ENCODE data around the gene NACAD.

Gene NACAD

DNA sequence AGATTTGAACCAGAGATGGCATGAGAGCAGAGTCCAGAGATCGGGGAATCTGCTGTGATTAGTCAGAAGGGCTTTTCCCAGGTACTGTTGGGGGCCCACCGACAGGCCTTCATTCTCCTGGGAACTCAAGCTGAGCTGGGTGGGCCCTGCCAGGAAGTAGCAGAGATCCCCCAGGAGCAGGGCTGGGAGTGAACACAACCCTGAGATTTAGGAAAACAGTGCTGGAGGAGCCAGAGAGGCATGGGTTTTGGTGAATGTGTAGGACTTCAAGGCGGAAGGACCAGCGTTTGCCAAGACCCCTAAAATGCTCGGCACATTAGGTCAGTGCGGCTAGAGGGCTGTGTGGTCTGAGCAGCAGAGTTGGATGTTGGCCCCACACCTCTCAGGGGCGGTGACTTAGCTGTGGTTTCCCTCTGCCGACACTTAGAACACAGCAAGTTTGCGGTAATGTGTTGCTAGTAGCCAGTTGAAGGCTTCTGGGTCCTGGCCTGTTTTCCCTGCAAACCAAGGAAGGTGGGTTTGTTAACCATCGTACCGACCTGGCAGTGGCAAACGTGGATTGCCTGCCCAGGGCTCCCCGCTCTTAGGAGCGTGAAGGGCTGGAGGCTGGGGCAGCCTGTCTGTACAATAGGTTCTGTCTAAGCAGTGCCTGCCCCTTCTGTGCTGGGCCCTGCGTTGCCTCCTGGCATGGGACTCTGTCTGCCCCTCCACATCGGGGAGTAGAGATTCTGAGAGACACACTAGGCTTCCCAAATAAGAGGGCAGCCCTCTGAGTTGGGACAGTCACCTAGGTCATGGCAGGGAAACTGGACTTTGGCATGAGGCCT, 14.0 kb downstream of the NACAD start:
- DNase-seq (ENCODE audit: low spot score), result no peak

DNA sequence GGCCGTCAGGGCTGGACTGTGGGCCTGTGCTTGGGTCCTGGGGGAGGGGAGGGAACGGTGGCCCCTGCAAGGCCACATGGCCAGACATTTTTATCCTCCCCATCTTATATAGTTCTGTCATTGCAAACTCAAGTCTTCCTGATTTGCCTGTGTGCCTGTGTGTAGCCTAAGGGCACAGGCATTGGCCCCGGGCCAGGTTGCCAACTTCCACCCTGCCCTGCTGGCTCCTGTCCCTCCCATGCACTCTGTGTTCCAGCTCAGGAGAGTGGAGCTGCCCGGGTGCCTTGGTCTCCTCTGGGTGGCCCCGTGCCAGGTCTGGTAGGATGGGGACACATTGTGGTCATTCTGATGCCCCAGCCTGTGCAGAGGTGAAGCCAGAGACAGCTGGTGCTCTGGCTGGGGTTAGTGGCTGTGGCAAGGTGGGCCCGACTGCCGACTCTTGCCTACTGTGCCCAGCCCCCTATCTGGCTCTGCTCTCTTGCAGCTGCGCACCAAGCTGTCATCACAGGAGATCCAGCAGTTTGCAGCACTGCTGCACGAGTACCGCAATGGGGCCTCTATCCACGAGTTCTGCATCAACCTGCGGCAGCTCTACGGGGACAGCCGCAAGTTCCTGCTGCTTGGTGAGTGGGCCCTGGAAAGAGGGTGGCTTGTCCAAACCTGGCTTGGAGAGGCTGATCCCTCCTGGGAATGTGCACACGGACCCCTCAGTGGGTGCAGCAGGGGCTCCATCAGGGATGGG, 14.8 kb downstream of the NACAD start:
- peak; percentile 12 for DNase-seq (ENCODE audit: low spot score)

DNA sequence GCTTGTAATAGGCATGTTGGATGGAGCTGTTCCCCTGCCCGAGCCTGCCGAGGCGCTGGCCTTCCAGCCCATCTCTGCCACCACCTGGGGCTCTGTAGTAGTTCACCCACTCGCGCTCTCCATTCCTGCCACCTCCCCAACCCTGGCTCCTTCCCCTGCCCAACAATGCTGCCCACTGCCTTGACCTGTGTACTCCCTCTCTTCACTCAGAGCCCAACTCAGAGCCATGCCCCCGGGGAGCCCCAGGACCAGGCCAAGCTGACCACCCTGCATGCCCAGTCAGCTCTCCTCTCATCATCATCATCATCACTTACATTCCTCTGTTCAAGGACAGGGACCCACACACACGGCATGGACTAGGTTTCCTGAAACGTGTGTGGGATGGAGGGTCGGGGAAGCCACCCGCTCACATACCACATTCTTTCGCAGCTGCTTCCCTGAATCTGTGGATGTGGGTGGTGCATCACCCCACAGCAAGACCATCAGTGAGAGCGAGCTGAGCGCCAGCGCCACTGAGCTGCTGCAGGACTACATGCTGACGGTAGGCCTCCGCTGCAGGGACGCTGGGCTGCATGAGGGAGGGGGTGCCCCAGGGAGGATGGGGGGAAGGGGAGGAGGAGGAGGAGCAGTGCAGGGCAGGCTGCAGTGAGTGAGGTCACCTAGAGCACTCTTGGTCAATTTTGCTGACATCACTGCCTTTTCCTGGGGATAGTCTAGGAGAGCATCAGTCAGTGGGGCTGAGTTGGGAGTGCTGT, 15.6 kb downstream of the NACAD start:
- DNase-seq (ENCODE audit: low spot score), result no peak

DNA sequence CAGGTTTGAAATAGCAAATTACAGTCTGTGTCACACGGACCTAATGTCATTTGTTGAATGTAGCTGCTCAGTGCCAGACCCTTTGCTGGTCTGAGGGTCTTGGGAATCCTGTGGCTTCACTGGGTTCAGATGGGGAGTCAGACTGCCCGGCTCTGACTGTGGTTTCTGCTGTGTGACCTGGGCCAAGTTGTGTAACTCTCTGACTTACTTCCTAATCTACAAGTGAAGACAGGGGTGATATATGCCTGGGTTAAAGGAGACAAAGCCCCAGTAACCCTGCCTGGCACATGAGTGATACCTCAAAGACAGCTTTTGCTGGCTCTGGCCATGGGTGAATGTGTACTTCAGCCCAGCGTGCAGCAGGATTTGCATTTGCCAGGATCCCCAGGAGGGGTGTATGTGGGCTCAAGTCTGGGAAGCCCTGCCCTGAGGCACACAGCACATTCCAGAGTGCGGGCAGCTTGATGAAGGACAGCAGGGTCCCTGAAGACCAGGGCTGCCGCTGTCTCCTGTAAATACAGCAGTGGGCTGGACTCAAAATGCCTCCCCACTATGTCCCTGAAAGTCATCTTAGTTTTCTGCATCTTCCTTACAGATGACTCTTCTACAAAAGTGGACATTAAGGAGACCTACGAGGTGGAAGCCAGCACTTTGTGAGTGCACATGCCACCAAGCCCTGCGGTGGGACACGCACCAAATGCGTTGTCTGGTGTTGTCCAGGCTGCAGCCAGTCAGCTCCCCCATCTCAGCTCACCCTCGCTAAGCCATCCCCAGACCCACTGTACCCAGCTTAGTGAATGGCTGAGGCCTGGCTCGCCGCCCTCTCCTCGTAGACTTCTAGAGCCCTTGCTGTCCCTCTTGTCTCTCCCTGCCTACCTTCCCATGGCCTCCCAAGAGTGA, 16.4 kb downstream of the NACAD start:
- peak; percentile 19 for DNase-seq (ENCODE audit: low spot score)

DNA sequence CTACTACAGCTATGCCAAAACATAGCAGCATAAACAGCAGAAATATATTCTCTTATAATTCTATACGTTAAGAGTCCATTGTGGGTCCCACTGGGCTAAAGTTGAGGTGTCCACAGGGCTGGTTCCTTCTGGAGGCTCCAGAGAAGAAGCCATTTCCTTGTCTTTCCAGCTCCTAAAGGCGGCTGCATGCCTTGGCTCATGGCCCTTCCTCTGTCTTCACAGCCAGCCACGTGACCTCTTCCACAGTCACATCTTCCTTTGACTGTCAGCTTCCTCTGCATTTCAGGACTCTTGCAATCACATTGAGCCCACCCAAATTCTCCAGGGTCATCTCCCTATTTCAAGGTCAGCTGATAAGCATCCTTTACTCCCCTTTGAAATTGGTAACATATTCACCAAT, 17.2 kb downstream of the NACAD start:
- no peak for DNase-seq (ENCODE audit: low spot score)

DNA sequence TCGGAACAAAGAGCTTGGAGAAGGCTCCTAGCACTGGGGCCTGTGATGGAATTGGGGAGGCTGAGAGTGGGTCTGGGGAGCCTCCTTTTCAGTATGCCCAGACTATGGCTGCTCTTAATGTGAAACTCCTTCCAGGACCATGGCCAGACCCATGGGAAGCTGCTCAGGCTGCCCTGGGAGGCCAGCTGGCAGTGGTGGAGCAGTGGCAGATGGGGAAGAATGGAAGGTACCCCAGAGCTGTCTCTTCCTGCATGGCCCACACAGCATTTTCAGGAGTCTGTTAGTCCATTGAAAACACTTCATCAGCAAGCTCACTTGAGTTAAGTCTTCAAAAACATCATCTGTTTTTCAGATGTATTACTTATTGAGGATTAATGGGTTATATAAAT, 18.5 kb downstream of the NACAD start:
- no peak for DNase-seq (ENCODE audit: low spot score)

DNA sequence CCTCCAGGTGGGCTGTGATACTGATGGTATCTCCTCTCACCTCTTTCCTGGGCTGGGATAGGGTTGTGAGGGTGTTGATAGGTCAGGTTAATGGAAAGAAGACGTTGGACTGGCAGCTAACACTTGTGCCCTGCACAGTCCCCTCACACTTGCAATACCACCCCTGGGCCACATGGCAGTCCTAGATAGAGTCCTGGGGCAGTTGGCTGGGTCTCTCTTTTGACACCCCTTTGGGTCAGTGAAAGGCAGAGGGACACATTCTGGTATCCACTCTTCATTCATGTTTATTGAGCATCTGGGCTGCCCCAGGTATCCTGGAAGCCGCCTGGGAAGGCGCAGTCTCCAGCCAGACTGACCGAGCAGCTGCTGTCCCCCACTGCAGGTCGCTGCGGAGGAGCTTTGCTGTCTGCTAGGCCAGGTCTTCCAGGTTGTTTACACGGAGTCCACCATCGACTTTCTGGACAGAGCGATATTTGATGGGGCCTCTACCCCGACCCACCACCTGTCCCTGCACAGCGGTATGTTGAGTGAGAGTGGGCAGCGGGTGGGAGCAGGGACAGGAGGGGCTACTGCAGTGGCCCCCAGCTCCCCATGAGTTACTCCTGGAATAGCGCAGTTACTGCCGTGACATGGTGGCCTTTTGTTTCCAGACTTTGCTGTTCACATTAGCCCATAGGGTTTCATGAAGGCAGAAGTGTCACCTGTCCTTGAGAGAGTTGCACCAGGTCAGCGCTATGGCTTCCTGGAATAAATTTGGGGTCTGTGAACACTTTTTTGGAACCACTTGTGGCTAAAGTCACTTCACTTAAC, 19.1 kb downstream of the NACAD start:
- DNase-seq (ENCODE audit: low spot score), result peak; percentile 11

DNA sequence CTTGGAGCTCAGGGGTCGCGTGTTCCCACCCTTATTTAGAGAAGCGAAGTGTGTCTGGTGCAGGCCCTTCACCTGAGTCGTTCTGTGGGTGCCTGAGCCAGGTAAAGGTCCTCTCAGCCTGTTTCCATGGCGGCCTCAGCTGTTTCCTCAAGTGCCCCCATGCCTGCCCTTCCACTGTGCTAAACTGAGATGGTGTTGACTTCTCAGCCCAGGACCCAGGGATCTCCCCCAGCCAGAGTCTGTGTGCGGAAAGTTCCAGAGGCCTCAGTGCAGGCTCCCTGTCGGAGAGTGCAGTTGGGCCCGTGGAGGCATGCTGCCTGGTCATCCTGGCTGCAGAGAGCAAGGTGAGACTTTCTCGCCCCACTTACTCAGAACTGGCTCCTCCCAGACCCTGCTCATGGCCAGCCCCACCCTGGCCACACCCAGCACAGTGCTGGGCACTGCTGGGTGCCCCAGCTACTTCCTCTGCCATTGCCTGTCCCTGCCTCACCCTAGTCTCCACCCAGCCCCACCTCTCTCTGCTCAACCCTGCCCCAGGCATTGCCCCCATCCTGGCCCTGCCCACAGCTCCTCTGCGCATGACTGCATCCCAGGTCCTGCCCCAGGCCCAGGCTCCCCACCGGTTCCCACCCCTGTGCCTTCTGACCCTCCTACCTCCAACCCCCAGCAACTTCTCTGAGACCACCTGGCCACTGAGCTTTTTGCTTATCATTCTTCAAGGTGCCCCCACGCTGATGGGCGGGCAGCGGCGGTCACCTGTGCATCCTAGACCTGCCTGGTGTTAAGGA, 20.3 kb downstream of the NACAD start:
- no peak for DNase-seq (ENCODE audit: low spot score)

DNA sequence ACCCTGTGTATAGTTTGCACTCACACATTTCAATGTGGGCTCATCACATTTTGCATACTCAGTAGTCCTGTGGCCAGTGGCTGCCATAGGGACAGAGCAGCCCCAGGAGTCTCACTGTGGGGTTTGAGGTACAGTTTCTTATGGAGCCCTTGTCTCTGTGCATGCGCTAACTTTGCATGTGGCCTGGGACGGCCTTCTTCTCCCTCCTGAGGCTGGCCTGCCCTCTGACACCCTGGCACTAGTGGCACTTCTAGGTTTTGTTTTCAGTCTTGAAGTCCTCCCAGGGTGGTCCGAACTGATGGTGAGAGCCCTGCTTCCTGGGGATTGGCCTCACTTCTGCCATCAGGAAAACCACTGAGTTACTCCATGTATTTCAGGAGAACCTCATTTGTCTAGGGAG, 21.2 kb downstream of the NACAD start:
- no peak for DNase-seq (ENCODE audit: low spot score)

DNA sequence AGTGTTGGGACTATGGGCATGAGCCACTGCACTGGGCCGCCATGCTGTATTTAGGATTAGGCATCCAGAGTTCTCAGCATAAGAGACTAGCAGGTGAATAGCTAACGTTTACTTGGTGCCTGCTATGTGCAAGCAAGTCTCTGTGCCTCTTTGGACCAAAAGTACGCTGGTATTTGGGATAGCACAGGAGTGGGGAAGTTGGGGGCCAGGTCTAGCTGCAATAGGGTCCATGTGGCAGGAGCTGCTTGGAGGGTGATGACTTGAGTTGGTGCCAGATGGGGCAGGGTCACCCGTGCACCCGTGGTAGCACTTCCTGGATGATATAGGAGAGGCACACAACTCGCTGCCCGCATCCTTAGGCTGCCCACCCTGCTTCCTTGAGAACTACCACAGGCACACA, 22.4 kb downstream of the NACAD start:
- no peak for DNase-seq (ENCODE audit: low spot score)

DNA sequence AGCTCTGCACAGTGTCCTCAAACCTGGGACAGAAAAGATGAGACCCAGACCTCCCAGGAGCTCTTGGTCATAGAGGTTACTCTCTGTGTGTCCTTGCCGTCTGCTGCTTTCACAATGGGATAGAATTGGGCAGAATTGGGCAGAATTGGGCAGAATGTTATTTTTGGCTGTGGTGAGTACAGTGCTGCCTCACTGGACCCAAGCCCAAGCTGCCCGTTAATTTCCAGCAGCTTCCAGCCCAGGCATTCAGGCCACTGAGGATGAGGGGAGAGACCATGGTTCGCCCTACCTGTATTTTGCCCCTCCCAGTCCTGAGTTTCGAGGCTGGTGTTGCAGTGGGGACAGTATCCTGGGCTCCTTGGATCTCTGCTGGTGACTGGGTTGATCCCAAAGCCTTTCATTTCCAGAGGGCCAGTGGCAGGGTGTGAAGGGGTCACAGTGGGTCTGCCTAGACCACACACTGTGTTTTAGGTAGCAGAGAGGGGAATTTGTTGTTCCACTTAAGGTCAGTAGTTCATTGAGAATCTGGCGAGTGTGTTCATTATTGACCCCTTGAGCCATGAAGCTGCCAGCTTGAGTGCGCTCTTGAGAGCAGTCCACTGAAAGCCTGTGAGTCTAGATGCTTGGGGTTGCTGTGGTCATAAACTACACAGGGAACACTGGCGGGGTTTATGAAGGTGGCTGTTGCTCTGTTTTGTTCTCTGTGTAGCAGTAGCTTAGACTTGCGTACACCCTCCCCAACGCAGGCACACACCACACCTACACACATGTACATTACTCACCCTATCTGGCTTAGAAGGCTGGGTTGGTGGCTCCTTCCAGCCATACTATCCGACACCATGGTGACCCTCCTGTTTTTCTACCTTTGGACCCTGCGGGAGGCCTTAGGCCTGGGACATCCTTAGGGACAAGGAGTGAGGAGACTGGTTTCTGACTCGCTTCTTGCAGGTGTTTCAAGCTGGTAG, 23.5 kb downstream of the NACAD start:
- DNase-seq (ENCODE audit: low spot score), result no peak

DNA sequence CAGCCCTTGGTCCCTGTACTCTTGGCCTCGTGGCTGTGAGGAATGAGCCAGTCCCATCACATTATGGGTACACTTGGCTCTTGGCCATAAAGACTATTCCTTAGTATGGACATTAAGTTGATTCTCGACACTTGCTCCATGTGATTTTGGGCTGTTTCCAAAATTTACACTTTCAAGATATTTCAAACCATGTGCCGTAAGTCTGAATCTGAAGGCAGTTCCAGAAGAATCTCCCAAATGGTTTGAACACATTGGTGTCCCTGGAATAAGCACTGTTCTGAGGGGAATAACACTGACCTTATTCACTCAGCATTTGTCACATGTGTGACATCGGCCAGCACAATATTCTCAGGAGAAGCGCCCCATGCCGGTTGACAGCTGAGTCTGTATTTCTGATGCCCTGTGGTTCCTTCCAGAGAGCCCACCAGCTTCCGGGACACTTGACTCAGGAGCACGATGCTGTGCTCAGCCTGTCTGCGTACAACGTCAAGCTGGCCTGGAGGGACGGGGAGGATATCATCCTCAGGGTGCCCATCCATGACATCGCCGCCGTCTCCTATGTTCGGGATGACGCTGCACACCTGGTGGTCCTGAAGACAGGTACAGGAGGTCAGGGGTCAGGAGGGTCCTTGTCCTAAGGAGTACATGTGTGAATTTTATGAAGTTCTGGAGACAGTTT, 24.6 kb downstream of the NACAD start:
- DNase-seq (ENCODE audit: low spot score), result no peak

DNA sequence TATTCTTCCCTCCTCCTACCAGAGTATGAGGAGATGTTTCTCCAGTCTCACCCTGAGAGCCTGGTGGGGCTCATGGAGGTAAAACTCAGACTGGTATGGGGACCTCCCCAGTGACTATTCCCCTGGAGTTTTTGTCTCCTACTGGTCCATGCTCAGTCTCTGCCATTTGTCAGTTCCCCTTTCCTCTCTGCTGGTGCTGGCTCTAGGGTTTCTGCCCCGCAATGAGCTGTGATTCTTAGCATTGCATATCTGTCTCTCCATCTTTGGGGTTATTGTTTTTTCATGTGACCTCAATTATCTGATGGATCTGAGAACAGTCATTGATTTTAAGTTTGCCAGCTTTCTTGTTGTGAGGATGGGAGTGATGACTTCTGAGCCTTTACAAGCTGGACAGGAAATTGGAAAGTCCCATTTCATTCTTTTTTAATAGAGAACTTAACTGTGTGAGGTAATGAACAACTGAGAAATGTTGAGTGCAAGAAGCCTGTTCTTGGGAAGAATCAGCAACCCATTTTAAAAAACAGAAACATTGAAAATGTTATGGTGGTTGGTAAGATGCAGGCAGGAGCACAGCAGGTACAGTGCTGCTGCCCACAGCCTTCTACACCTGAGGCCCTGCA, 26.9 kb downstream of the NACAD start:
- no peak for DNase-seq (ENCODE audit: low spot score)

DNA sequence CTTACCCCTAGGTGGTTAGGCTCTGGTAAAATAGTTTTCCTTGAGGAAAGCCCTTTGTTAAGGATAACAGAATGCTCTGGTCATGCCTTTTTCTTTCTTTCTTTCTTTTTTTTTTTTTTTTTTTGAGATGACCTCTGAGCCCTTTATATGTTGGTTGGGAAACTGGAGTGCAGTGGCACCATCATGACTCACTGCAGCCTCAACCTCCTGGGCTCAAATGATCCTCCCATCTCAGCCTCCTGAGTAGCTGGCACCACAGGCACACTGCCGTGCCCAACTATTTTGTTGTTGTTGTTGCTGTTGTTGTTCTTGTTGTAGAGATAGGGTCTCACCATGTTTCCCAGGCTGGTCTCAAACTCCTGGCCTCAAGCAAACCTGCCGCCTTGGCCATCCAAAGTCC, 27.4 kb downstream of the NACAD start:
- no peak for DNase-seq (ENCODE audit: low spot score)

DNA sequence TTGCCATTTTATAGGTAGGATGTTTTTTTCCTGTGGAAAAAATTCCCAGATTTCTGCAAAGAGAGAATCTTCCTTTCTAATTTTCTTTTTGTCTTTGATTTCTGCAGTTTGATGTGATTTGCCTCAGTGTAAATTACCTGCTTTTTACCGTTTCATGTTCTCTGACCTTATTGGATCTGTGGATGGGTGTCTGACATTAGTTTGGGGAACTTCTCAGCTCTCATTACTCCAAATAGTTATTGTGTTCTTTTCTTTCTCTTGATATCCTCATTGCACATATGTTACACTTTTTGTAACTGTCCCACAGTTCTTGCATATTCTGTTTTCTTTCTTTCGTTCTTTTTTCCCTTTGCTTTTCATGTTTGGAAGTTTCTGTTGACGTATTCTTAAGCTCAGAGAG, 28.5 kb downstream of the NACAD start:
- DNase-seq (ENCODE audit: low spot score), result no peak

DNA sequence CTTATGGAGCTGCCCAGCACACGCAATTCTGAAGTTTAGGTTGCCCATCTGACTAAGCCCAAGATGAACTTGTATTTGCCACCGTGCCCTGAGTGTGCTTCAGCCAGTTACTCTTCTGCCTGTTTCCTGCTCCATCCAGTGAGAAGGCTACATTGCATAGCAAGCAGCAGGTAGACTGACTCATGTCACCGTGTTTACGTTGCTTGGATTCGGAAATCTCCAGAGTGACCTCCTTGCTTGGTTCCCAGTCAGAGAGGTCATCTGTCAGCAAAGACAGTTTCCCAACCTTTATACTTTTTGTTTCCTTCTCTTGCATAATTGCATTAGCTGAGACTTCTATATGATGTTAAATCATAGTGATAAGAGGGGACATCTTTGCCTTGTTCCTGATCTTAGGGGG, 30.9 kb downstream of the NACAD start:
- DNase-seq (ENCODE audit: low spot score), result no peak

DNA sequence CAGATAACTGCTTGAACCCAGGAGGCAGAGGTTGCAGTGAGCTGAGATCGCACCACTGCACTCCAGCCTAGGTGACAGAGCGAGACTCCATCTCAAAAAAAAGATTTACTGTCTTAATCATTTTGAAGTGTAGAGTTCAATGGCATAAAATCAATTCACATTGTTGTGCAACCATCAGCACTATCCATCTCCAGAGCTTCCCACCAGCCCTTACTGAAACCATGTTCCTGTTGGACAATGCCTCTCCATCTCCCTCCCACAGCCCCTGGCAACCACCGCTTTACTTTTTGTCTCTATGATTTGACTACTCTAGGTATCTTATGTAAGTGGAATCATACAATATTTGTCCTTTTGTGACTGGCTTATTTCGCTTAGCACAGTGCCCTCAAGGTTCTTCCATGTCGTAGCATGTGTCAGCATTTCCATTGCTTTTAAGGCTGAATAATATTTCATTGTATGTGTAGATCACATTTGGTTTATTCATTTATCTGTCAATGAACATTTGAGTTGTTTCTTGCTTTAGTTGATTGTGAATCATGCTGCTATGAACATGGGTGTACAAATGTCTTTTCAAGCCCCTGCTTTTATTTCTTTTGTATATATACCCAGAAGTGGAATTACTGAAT, 33.1 kb downstream of the NACAD start:
- DNase-seq (ENCODE audit: low spot score), result no peak

Measured in AG20443 (cell line).